ENCODE data around the gene RAB6A. TPM values are rescaled to one million over a fixed set of nuclear protein-coding genes. Genes with fewer than 3 reads are reported as not detected.

Gene RAB6A
- total RNA-seq, 1 experiment from 2014 or later: 121 TPM

GRCh38 chr11:73787051-73787642, 26.3 kb upstream of the RAB6A start:
- Histone ChIP-seq H2AFZ (ENCODE audit: low read depth, low read length, poor library complexity, severe bottlenecking) (peak overlapping the region; percentile 13), H3K4me1 (ENCODE audit: control insufficient read depth in 1 of 2, insufficient read depth in 2 of 2, low read length in 2 of 2) (peaks cover 17 to 22% of the 10 kb centered on the region in 2 experiments), H3K27ac (ENCODE audit: low read depth, low read length) (peak overlapping the region; percentile 88), H3K27me3 (ENCODE audit: insufficient read depth, low read length) (no peaks in the 10 kb centered on the region), H3K9me3 (ENCODE audit: control insufficient read depth in 1 of 2, insufficient read depth in 1 of 2, low read depth in 1 of 2, low read length in 2 of 2) (no peaks in the 10 kb centered on the region), H3K36me3 (ENCODE audit: control insufficient read depth in 1 of 2, insufficient read depth in 2 of 2, low read length in 2 of 2) (no peaks in the 10 kb centered on the region), H4K20me1 (ENCODE audit: insufficient read depth) (no peaks in the 10 kb centered on the region), H3K79me2 (ENCODE audit: insufficient read depth, low read length) (peaks cover 22% of the 10 kb centered on the region), H3K4me3 (replicated peaks in 1 of 2; ENCODE audit: low read depth in 1 of 2, low read length in 2 of 2) (peak overlapping the region; percentile 79 to 88), H3K4me2 (ENCODE audit: low read length) (peak overlapping the region; percentile 94), H3K9me2 (ENCODE audit: insufficient read depth) (no peaks in the 10 kb centered on the region), H3K9ac (ENCODE audit: low read length) (peak overlapping the region; percentile 97)
- intact Hi-C loops (cut with micrococcal nuclease): loop anchor here (5.0 kb wide), 1 partner anchor 145 kb away; no protein-coding TSS in a partner anchor
- RAD21 ChIA-PET (ENCODE audit: low non-redundant PET in 1 of 2, low total read pairs in 2 of 2, uncharacterized antibody in 2 of 2, unreplicated experiment in 2 of 2): no interaction called here
- no TSS peak for BruUV-seq (replicated peaks)
- DNase-seq (ENCODE audit: low read depth, low spot score) (no peak), ATAC-seq (peak; percentile 31; the same call in 1 of the 2 replicates)
- POLR2A ChIA-PET: interaction anchor here (0.9 to 2.2 kb wide), 4 partner anchors 8 to 33 kb away, joined by 3 to 26 read pairs (median 8); partner anchors contain the start of gene RAB6A
- TF ChIP-seq REST (IDR thresholded peaks at IDR 0.05; ENCODE audit: low read depth) (no peak), JUND (IDR thresholded peaks at IDR 0.05) (no peak), MAX (IDR thresholded peaks at IDR 0.05) (no peak), CBX3 (IDR thresholded peaks at IDR 0.05; ENCODE audit: low read depth) (no peak), SP1 (IDR thresholded peaks at IDR 0.05; ENCODE audit: low read depth) (no peak), YY1 (IDR thresholded peaks at IDR 0.05; ENCODE audit: extremely low read depth, insufficient replicate concordance, low read depth, low read length) (no peak), ZBTB33 (IDR thresholded peaks at IDR 0.05; ENCODE audit: extremely low read depth, insufficient replicate concordance, low read length) (no peak), EZH2phosphoT487 (IDR thresholded peaks at IDR 0.05; ENCODE audit: borderline replicate concordance) (no peak), EGR1 (IDR thresholded peaks at IDR 0.05; ENCODE audit: low read depth) (no peak), POLR2AphosphoS5 (IDR thresholded peaks at IDR 0.05; ENCODE audit: low read depth, low read length) (no peak), FOSL1 (IDR thresholded peaks at IDR 0.05; ENCODE audit: low read depth) (no peak), TCF7L2 (IDR thresholded peaks at IDR 0.05; ENCODE audit: borderline replicate concordance, extremely low read depth, insufficient read depth, insufficient read length) (no peak), EZH2 (IDR thresholded peaks at IDR 0.05) (no peak), ATF3 (IDR thresholded peaks at IDR 0.05) (no peak), ZNF274 (IDR thresholded peaks at IDR 0.05; ENCODE audit: low read depth, low read length) (no peak)
- CTCF ChIA-PET: interaction anchor here (1.1 kb wide), 1 partner anchor 144 kb away, joined by 3 read pairs; no protein-coding TSS in a partner anchor
